NCI-H82 (cell line): ENCODE results near the gene ANKZF1.

ENCODE experiments used
- DNase-seq: peaks from one replicate; lab custom pipeline; 2025; lab: John Stamatoyannopoulos, UW

Gene ANKZF1

GRCh38 chr2:219228041-219228910 lies 1.3 kb upstream of the ANKZF1 start:
- no peak for DNase-seq

- no peak for DNase-seq
Observed at GRCh38 chr2:219228911-219229304, 698 bp upstream of the ANKZF1 start.

- peak; percentile 63 for DNase-seq
Observed at GRCh38 chr2:219230059-219230540, 494 bp downstream of the ANKZF1 start.

- no peak for DNase-seq
Observed at GRCh38 chr2:219234331-219234730, 4.7 kb downstream of the ANKZF1 start.

DNA sequence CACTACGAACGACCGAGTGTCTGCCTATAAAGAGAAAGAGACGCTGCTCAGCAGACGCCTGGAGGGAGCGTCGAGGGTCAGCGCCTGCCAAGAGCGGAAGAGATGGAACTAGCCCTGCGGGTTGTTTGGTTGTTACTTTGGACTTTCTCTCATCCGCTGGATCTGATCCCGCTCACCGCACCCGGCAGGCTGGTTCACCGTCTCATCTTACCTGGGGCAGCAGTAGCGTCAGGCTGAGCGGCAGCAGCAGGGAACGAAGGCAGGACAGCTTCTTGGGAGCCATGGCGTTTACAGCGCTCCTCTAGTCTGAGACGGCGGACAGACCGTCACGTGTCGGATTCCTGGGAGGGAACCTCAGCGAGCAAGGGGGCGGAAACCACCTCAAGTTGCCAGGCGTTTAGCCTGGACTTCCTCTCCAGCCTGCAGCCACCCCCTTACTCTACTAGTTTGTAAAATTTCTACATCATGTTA lies 13.7 kb downstream of the ANKZF1 start:
- DNase-seq = no peak

DNA sequence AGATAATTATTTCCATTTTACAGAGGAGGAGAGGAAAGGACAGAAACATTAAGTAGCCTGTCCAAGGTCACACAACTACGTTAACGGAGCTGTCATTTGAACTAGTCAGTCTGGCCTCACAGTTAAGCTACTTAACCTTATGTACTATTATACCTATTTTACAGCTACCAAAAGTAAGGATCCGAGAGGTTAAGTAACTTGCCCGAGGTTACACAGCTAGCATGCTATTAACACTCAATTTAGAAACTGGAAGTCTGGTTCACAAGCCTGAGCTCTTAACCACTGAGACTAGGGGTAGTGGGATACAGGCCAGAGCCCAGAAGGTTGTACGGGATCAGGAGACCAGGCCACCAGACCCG lies 15.2 kb downstream of the ANKZF1 start:
- no peak for DNase-seq

DNA sequence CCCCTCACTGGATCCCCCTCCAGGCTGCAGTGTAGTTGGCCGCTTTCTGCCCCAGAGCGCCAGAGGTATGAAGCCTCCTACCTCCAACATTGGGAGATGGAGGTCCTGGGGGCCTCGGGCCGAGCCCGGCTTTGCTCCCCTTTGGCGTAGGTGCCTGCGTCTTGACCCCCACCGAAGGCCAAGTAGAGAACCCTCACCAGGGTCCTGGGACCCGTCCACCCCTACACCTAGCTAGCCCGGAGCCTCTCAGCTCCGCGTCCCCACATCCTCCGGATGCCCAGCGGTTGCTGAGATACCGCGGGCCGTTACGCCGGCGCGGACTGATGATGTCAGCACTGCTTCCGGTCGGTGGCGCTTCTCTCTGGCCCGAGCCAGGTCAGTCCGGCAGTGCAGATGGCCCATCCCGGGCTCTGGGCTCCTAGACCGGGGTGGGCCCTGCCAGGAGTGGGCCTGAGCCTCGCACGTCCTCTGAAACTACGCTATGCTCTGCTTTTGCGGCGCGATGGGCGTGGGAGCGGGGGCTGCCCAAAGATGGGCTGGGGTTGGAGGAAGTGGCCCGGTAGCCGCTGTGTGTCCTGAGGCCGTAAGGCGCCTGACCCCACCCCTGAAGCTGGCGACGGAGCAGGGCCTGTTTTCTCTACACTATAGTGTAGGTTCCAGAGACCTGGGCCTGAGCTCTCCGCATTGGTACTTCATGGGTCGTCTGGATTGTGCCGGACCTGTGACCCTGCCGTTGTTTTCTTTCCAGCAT lies 15.7 kb downstream of the ANKZF1 start, which contains the start of the genes GLB1L and STK16:
GLB1L (minus strand) TSS at position 297 of the 751 bp plus-strand sequence. CDS start 1,871 bp downstream, outside the sequence.
STK16 (plus strand) TSS at position 332 of the 751 bp plus-strand sequence. CDS start 521 bp downstream, outside the sequence.
- DNase-seq = peak; percentile 94

- no peak for DNase-seq
Observed at GRCh38 chr2:219245899-219246230, 16.3 kb downstream of the ANKZF1 start.

DNA sequence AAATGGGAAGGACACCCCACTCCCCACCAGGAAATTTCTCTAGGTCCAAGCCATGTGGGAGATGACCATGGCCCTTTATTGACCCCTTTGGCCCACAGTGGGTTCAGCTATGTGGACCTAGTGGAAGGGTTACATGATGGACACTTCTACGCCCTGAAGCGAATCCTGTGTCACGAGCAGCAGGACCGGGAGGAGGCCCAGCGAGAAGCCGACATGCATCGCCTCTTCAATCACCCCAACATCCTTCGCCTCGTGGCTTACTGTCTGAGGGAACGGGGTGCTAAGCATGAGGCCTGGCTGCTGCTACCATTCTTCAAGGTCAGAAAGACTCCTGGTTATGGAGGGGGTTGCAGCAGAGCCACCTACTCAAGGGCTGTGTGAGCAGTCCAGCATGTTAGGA lies 17.0 kb downstream of the ANKZF1 start:
- DNase-seq = no peak

DNA sequence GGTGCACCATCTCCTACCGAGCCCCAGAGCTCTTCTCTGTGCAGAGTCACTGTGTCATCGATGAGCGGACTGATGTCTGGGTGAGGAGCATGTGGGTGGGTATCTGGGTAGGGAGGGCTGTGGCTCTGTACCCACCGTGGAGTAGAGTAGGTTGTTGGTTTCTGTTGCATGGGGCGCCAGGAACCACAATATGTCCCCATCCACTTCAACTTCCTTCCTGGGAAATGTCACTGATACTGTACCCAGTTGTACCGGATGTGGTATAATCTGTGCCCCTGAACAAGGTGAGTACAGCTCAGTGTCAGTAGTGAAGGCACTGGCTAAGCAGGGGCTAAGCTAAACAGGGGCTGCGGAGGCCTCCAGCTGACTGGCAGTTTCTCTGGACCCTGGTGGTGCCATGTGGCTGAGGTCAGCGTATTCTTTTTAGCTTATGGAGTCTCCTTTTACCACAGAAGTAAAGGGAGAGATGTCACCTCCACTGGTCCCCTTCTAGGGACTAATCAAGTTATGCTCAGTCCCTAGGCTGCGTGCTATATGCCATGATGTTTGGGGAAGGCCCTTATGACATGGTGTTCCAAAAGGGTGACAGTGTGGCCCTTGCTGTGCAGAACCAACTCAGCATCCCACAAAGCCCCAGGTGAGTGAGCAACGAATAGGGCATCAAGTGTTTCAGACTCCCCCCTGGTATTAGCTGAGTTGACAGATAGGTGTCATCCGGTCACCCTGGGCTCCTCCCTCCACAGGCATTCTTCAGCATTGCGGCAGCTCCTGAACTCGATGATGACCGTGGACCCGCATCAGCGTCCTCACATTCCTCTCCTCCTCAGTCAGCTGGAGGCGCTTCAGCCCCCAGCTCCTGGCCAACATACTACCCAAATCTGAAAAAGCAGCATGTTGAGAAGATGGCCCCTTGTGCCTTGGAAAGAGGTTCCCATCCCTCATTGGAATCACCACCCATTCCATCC lies 18.4 kb downstream of the ANKZF1 start:
- DNase-seq = no peak

DNA sequence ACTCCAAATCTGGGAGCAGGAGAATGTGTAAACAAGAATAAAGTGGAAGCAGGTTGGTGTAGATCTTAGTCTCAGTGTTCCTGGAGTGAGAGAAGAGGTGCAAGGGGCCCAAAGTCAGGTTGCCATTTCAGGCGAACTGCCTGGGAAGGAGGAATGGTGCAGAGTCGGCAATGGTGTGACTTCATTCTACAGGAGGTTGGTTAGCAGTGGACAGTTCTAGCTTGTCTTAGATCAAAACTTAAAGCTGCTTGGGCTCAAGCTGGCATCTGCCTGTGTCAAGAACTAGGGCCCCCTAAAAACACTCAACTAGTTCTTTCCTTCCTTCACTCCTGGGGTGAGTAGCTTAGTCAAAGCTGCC lies 19.2 kb downstream of the ANKZF1 start:
- no peak for DNase-seq

- peak; percentile 80 for DNase-seq
Observed at GRCh38 chr2:219249203-219249980, 19.8 kb downstream of the ANKZF1 start.

GRCh38 chr2:219250049-219250781 lies 20.6 kb downstream of the ANKZF1 start:
- no peak for DNase-seq

- DNase-seq = no peak
Observed at GRCh38 chr2:219251656-219252055, 22.1 kb downstream of the ANKZF1 start.

- no peak for DNase-seq
Observed at GRCh38 chr2:219252084-219252483, 22.5 kb downstream of the ANKZF1 start.

DNA sequence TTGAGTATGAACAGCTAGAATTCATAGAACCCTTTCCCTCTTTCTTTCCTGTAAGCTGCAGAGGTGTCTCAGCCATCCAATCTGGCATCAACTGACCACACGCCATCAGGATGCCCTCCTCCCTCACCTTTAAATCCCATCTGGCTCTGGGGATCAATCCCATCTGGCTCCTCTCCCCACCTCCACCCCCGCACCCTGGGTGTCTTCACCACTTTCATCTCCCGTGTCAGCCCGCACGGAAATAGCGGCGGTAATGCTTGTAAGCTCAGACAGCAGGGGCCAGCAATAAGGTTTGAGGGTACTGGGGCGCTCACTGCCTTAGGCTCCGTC lies 22.9 kb downstream of the ANKZF1 start:
- peak; percentile 73 for DNase-seq

GRCh38 chr2:219252900-219253752 lies 23.5 kb downstream of the ANKZF1 start, which contains the start of gene TUBA4B:
Gene TUBA4B, plus strand, starts transcription at chr2:219253243. Its CDS starts 165 bp downstream, at chr2:219253408.
- DNase-seq = peak; percentile 76

DNA sequence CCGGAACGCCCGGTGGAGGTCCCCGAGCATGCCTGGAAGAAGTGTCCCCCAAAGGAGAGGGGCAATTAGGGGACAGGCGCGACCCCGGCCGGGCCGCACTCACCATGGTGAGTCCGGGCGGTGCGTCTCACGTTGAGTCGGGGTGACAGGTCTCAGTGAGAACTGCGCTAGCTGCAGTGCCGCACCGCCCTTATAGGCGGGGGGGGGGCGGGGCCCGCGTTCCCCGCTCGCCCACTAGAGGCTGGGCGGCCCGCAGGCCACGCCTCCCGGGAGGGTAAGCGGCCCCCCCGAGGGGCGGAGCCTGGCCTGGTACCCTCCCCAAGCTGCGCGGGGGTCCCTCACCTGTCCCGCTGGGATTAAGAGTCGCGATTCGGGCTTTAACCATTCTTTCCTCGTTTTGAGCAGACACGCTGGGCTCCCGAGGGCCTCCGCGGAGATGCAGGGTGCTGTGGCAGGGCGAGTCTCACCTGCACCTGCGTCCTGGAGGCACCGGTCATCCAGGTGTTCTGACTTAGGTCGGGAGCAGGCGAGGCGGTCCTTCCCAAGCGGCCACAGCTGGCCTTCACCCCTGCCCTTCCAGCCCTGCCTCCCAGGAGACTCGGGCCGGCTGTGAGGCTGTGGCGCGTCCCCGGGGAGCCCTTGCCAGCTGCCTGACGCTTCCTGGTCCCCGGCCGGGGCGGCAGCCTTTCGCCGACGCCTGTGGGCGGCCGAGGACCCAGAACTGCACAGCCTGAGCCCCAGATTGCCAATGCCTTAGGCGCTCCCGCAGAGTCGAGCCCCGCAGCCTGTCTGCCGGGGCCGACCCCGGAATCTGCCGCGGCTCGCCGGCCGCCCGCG lies 24.4 kb downstream of the ANKZF1 start, which contains the start of gene TUBA4A:
TUBA4A (minus strand) TSS at position 166 of the 837 bp plus-strand sequence; CDS start at position 106, 60 bp downstream.
- DNase-seq = peak; percentile 93
